UCSD-AML1 (cell line): ENCODE data around the gene PAPPA.

Experiments used
- DNase-seq: peaks from one replicate; lab custom pipeline; 2025; ENCODE audit not compliant: unreplicated experiment; lab: John Stamatoyannopoulos, UW

Gene PAPPA

DNA sequence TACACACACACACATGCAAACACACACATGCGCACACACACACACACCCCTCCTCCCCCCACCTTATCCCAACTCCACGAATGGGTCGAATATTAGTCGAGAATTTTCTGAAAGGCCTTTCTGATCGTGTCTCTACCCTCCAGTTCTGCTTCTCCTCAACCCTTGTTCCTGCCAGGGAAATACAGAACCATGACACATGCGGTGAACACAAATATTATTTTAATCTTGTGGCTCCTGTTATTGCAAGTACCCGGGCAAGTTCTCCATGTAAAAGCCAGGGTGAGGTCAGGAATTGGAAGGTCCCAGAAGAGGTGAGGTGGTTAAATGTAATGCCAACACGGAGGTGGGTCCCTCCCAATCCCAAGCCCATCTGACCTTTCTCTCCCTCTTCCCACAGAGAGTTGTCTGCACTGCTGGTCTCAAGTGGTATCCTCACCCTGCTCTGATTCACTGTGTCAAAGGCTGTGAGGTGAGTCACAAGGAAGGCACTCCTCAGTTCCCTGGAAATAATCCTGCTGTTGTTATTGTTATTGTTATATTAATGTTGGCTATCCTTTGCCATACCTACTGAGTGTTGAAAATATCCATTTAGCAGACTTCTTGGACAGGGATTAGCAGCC, 223.7 kb downstream of the PAPPA start:
- no peak for DNase-seq

GRCh38 chr9:116378873-116379272, 225.3 kb downstream of the PAPPA start:
- DNase-seq = no peak

- DNase-seq = no peak
Observed at GRCh38 chr9:116379821-116380220, 226.2 kb downstream of the PAPPA start.

DNA sequence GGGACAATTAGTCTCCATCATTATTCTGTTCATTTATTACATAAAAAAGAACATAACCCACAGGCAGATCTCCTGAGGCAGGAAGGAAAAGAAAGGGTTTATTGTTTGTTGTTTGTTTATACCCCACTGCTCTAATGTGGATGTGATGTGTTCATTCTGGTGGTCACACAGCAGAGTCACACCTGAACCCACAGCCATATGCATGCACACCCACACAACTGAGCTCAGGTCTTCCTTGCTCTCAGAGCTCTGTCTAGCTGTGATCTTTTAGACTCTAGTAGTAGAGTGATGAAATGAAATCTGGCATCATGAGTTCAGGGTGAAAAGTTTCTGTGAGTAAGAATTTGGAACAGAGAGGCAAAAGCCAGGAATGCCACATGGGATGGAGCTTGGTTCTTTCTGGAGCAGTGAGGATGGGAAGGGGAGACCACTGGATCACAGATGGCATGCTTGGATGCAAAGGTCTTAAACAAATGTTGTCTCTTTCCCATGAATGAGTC, 227.0 kb downstream of the PAPPA start:
- no peak for DNase-seq

DNA sequence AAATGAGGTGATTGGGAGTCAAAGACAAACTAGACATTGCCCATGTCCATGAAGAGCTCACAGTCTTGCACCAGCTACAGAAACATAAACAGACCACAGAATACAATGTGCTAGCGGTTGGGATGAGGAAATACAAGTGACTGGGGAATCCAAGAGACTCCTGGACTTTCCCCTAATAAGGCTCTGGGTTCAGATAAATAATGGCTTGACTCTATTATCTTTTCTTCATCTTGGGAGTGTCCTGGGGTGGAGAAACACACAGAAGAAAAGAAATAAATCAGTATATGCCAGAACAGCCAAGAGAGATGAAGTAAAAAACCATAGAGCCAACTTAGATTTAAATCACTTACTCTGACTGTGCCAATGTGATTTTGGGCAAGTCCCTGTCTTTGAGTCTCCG, 227.8 kb downstream of the PAPPA start:
- no peak for DNase-seq

DNA sequence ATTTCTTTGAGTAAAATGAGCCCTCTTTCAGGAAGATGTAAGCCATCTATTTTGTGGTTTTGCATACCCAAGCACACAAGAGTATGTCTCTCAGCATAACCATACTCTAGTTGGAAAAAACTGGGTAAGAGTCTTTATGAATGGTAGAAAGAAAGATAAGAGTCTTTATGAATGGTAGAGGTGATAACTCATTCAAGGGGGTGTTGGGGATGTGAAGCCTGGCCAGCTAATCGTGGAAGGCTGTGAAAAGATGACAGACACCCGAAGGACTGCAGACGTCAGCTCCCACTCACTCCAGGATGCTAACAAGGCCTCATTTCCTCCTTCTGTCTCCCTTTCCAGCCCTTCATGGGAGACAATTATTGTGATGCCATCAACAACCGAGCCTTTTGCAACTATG, 228.5 kb downstream of the PAPPA start:
- DNase-seq = no peak

GRCh38 chr9:116383133-116383532, 229.5 kb downstream of the PAPPA start:
- no peak for DNase-seq

DNA sequence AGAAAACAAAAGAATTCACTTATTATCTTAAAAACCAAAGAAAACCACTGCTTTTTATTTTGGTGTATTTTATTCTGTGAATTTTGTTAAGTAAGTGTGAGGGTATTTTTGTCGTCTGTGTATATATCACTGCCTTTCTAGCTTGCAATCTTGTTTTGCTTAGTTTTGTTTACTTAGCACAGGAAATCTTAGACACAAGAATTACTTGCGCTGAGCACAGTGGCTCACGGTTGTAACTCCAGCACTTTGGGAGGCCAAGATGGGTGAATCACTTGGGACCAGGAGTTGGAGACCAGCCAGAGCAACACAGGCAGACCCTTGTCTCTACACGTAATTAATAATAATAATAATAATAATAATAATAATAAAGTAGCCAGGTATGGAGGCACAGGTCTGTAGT, 230.3 kb downstream of the PAPPA start:
- no peak for DNase-seq

DNA sequence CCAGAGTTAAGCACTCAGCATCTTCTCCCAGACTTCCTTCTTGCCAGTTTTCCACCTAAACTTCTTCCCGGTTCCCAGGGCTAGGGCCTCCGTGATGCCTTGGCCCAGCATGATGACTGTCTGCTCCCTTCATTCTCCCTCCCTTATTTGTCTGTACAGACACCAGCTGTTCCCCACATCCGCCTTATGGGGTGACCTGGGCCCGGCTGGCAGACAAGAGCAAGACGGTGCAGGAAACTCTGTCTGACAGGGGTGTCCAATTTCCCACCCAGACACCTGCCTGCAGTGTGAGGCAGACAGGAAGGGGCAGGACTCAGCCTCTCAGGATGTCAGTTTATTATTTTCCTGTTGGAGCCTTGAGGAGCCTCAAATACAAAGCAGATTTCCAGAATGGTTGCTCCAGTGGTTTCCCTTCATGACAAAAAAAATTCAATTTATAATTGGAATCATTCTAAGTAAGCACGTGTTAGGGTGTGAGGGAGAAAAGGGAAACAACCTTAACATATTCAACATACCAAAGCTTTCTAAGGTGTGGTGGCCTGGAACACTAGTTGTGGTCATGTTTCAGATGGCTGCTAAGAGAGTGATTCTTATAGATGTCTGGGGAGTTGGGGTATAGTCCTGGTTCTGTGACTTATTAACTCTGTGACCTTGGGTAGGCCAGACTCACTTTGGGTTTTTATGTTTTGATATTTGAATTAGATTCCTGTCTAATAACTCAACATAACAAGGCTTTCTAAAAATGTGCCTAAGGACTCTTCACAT, 234.5 kb downstream of the PAPPA start:
- DNase-seq = no peak

DNA sequence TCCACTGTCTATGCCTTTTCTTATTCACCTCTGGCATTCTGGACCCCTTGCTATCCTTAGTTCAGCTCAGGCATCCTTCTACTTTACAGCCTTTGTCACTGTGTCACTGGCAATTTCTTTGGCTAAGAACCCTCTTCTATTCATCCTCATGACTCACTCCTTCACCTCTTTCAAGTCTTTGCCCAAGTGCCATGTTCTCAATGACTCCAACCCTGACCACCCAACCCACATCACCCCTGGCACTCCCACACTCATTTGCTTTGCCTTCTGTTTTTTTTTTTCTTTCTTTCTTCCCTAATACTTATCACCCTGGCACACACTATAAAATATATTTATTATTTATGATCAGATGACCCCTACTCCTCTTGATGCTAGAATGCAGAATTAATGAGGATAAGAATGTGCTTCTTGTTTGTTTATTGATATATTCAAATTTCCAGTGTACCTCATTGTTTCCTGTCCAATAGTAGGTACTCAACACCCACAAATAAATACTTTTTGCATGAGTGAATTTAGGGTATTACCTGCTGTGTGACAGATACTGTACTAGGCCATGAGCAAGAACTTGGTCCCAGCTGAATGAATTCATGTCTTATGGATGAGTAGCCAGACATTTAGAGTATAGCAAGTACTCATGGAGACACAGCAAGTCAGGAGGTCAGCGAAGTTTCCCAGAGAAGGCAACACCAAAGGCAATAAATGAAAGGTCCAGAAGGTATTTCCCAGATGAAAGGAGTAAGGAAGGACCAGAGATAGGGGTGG, 236.1 kb downstream of the PAPPA start:
- no peak for DNase-seq

DNA sequence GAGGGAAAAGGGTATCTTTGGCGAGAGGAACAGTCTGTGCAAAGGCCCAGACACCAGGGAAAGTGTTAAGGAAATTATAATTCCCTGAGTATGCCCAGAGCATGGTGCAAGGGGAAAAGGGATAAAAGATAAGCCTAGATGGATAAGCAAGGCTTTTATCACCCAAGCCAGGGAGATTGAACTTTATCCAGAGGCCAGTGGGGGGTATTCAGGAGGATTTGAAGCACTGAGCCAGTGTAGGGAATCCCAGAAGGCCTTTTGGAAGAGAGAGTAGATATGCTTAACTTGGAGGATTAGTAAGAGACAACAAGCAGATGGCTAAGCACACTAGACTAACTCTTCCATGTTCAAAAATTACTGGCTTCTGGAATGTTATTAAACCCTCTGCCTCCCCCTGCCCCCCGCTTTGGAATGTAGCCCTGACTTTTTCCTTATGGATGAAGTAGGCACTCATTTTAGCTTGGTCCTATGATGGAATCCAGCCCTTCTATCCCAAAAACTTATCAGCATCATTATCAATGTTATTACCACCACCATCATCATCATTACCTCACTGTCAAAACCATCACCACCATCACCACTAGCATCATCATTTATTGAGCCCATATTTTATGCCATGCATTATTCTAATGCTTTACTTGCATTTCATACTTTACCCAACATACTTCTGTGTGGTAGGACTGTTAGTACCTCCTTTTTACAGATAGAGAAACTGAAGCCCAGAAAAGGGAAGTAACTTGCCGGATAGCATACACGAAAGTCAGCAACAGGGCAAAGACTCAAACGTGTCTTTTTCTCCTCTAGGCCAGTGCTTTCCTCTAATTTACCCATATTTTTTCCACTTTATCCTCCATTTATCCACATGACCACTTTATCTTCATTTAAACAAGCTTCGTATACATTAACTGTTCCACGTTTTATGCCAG, 237.0 kb downstream of the PAPPA start:
- no peak for DNase-seq

- DNase-seq = no peak
Observed at GRCh38 chr9:116391306-116391900, 237.8 kb downstream of the PAPPA start.

- DNase-seq = no peak
Observed at GRCh38 chr9:116393198-116393597, 239.6 kb downstream of the PAPPA start.

GRCh38 chr9:116394070-116394469, 240.5 kb downstream of the PAPPA start:
- no peak for DNase-seq

- DNase-seq = no peak
Observed at GRCh38 chr9:116394894-116395698, 241.5 kb downstream of the PAPPA start.

GRCh38 chr9:116395699-116396037, 242.1 kb downstream of the PAPPA start:
- no peak for DNase-seq

DNA sequence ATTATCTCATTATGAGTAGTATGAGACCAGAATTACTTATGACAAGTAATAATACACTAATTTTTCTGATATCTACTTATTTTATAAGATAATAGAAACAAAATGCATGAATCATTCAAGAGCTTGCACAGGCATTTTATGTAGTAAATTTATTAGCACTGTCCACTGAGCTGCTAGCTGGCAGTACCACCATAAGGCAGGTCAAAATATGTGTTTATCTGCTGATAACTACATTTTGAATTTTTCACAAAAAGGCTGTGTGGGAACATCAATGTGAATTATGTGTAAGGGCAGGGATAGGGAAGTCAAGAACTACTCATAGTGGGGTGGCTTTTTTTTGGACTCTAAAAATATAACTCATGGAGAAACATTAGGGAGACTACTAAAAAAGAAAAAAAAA, 249.6 kb downstream of the PAPPA start:
- DNase-seq = no peak

DNA sequence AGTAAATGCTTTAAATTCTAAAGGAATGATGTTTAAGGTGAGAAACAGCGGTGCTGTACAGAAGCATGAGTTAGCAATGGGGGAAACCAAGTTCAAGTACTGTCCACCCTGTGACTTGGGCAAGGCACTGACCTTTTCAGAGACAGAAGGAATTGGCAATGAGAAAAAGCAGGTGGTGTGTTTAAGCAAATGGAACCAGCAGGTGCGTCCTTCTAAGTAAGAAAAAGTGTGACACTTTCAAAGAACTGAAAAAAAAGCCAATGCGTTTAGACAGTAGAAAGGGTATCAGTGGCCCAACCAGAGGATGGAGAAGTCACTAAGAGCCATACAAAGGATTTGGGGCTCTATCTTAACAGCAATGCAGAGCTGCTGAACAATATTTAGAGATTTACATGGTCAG, 250.6 kb downstream of the PAPPA start:
- DNase-seq = no peak

- DNase-seq = no peak
Observed at GRCh38 chr9:116405321-116405720, 251.7 kb downstream of the PAPPA start.

DNA sequence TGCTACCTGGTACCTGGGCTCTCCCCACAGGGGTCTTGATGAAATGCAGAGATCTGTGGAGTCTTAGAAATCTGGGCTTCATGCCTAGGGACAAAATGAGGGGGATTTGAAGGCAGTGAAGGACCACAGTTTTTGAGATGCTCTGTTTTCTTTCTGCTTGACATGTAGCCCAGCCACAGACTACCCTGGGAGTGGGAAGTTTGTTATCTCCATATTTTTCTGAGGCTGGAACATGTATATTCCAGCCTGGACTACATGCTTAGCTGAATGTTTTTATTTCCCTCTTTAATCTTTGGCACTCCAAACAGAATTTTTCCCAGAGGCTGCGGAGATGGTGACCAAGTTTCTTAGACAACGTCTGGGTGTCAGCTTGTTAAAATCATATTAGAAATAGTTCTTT, 252.9 kb downstream of the PAPPA start:
- DNase-seq = no peak
